Stimulated activated CD8-positive, alpha-beta memory T cell treated with anti-CD3 and anti-CD28 coated beads, Interleukin-7, amount 100 ng/mL, for 1 hour (primary cell): Measurements from ENCODE around the gene FSHR.

Experiments used
- DNase-seq, 2 donors: peaks; one replicate each; pipeline ENCODE4 v3.0.0-alpha.2; 2020; ENCODE audit warnings: low read depth in 2 of 2

FSHR gene

GRCh38 chr2:48954311-48954710 lies 200.0 kb downstream of the FSHR start:
- no peak for DNase-seq

- no peak for DNase-seq
These were observed 201.7 kb downstream of the FSHR start for GRCh38 chr2:48952614-48953013.

- DNase-seq, result no peak
These were observed 202.2 kb downstream of the FSHR start for GRCh38 chr2:48952143-48952542.

GRCh38 chr2:48948400-48949125 lies 205.8 kb downstream of the FSHR start:
- no peak for DNase-seq

- no peak for DNase-seq
These were observed 207.8 kb downstream of the FSHR start for GRCh38 chr2:48946449-48947048.

- DNase-seq, result no peak
These were observed 209.4 kb downstream of the FSHR start for GRCh38 chr2:48944956-48945355.

GRCh38 chr2:48943436-48943835 lies 210.9 kb downstream of the FSHR start:
- DNase-seq, result no peak

- DNase-seq, result no peak
These were observed 212.4 kb downstream of the FSHR start for GRCh38 chr2:48941908-48942307.

GRCh38 chr2:48941456-48941855 lies 212.9 kb downstream of the FSHR start:
- DNase-seq, result no peak

- no peak for DNase-seq
These were observed 213.7 kb downstream of the FSHR start for GRCh38 chr2:48940606-48941005.

- no peak for DNase-seq
These were observed 215.1 kb downstream of the FSHR start for GRCh38 chr2:48939232-48939631.

- no peak for DNase-seq
These were observed 216.1 kb downstream of the FSHR start for GRCh38 chr2:48938231-48938630.

- no peak for DNase-seq
These were observed 219.5 kb downstream of the FSHR start for GRCh38 chr2:48934807-48935206.

- no peak for DNase-seq
These were observed 220.4 kb downstream of the FSHR start for GRCh38 chr2:48933828-48934497.

GRCh38 chr2:48932667-48933066 lies 221.6 kb downstream of the FSHR start:
- no peak for DNase-seq

- no peak for DNase-seq
These were observed 224.6 kb downstream of the FSHR start for GRCh38 chr2:48929571-48930301.

GRCh38 chr2:48927355-48927754 lies 227.0 kb downstream of the FSHR start:
- DNase-seq, result no peak

GRCh38 chr2:48915884-48916283 lies 238.4 kb downstream of the FSHR start:
- no peak for DNase-seq

GRCh38 chr2:48915227-48915626 lies 239.1 kb downstream of the FSHR start:
- no peak for DNase-seq

- no peak for DNase-seq
These were observed 239.7 kb downstream of the FSHR start for GRCh38 chr2:48914477-48915089.
